Endothelial cell of umbilical vein (primary cell): ENCODE data around the gene KCNC4.

Experiments used
- CTCF ChIP-seq, 2 donors: IDR thresholded peaks; 1 replicate in 1 of 2; 2 replicates in 1 of 2; pipeline ENCODE4 v1.5.1; 2011; ENCODE audit warnings: low read length in 2 of 2, mild to moderate bottlenecking in 2 of 2, moderate library complexity in 2 of 2, control low read depth in 1 of 2, inconsistent platforms in 1 of 2, low read depth in 1 of 2; ENCODE audit not compliant: insufficient read depth in 1 of 2; ENCODE audit errors: extremely low read depth in 1 of 2
- EZH2 ChIP-seq: IDR thresholded peaks from 2 replicates; pipeline ENCODE4 v1.6.1; 2012; ENCODE audit warnings: borderline replicate concordance, low read depth, mild to moderate bottlenecking, moderate library complexity, low read length, inconsistent platforms; ENCODE audit not compliant: severe bottlenecking
- POLR2A ChIP-seq: IDR thresholded peaks from 2 replicates; pipeline ENCODE4 v1.6.1; 2012; ENCODE audit warnings: low read depth, mild to moderate bottlenecking, control low read depth, low read length
- POLR2AphosphoS5 ChIP-seq: IDR thresholded peaks from 2 replicates; pipeline ENCODE4 v1.6.1; 2012; ENCODE audit warnings: low read depth, mild to moderate bottlenecking, control low read depth, low read length, moderate library complexity; ENCODE audit not compliant: insufficient read depth

- TF ChIP-seq CTCF (IDR thresholded peaks at IDR 0.05; ENCODE audit: extremely low read depth in 1 of 2, insufficient read depth in 1 of 2, low read depth in 1 of 2, low read length in 2 of 2), result no peak
- TF ChIP-seq POLR2AphosphoS5, result no peak
- no peak for TF ChIP-seq POLR2A
- TF ChIP-seq EZH2, result no peak
These were observed 10.2 kb downstream of the KCNC4 start for GRCh38 chr1:110220324-110220723.
